Osteoblast (primary cell): ENCODE measurements around the gene HTR4. TPM values are rescaled to one million over a fixed set of nuclear protein-coding genes. Genes with fewer than 3 reads are reported as not detected.

Source experiments
- DNase-seq: peaks from one replicate; pipeline ENCODE4 v3.0.0; 2011; ENCODE audit warnings: low spot score, mixed read lengths; ENCODE audit not compliant: insufficient read length; ENCODE audit errors: missing footprints
- H2AFZ ChIP-seq: 2 replicates; pipeline ENCODE4 v1.6.0; 2011; ENCODE audit warnings: mild to moderate bottlenecking, low read length
- H3K27ac ChIP-seq: 2 replicates; pipeline ENCODE4 v1.5.1; 2011; ENCODE audit warnings: mild to moderate bottlenecking, low read depth, low read length, moderate library complexity
- H3K27me3 ChIP-seq: 2 replicates; pipeline ENCODE4 v1.6.0; 2012; ENCODE audit warnings: mild to moderate bottlenecking, control low read depth, inconsistent platforms, low read length, moderate library complexity; ENCODE audit not compliant: insufficient read depth
- H3K36me3 ChIP-seq: 2 replicates; pipeline ENCODE4 v1.5.1; 2011; ENCODE audit warnings: mild to moderate bottlenecking, low read length, control low read depth, moderate library complexity; ENCODE audit not compliant: insufficient read depth
- H3K4me1 ChIP-seq: 2 replicates; pipeline ENCODE4 v1.5.1; 2011; ENCODE audit warnings: mild to moderate bottlenecking, low read length, control low read depth, moderate library complexity; ENCODE audit not compliant: insufficient read depth
- H3K4me2 ChIP-seq: 2 replicates; pipeline ENCODE4 v1.6.0; 2011; ENCODE audit warnings: mild to moderate bottlenecking, low read length; ENCODE audit not compliant: insufficient read depth
- H3K4me3 ChIP-seq: fragments of 200-600 bp; sonication (generic); 3 replicates; pipeline ENCODE4 v1.5.1; 2012; ENCODE audit warnings: mild to moderate bottlenecking, low read length, inconsistent platforms; ENCODE audit not compliant: insufficient read depth
- H3K79me2 ChIP-seq: 2 replicates; pipeline ENCODE4 v1.6.0; 2012; ENCODE audit warnings: mild to moderate bottlenecking, low read length, control low read depth, inconsistent platforms; ENCODE audit not compliant: insufficient read depth
- H3K9me3 ChIP-seq: 2 replicates; pipeline ENCODE4 v1.5.1; 2011; ENCODE audit warnings: low read depth, low read length, control low read depth
- H4K20me1 ChIP-seq: 2 replicates; pipeline ENCODE4 v1.6.0; 2012; ENCODE audit warnings: mild to moderate bottlenecking, low read length, control low read depth; ENCODE audit not compliant: insufficient read depth
- CTCF ChIP-seq: IDR thresholded peaks from 2 replicates; pipeline ENCODE4 v1.5.1; 2011; ENCODE audit warnings: mild to moderate bottlenecking, low read depth, low read length, moderate library complexity; ENCODE audit errors: extremely low read depth
- total RNA-seq: library from RNA; depleted of rRNA; stranded (reverse); fragments of >200 nt; gene quantifications from 2 replicates; pipeline ENCODE4 v1.2.3, GENCODE V29; 2012

Gene HTR4
- total RNA-seq, 1 donor = not detected

DNA sequence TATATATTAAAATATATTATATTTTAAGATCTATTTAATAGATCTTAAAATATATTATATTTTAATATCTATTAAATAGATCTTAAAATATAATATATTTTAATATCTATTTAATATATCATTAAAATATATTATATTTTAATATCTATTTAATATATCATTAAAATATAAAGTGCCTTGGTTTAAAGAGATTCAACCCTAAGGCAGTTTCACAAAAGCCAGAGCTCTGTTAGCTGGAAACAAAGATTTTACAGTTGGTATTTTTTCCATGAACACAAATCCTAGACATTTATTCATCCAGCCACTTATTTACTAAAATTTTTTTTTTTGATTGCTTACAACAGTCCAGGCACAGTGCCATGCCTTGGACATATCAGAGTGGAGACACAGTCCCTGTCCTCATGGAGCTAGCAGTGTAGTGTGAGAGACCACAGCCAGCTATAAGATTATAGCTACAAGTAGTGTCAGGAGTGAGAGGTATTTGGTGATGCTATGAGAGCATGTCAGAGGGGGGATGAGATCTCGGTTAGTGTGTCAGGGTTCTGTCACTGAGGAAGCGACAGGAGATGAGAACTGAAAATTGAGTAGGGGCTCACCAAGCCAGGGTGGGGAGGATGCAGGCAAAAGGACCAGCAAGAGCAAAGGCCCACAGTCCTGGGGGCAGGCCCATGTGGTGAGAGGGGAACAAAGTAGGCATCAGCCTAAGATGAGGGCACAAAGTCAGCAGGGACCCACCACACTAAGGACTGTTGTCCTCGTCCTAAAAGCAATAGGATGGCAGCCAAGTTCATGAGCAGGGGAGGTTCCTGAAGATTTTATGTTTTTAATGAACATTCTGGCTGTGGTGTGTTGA is 196.1 kb downstream of the HTR4 start:
- no peaks in the 10 kb centered on the region for H3K79me2 ChIP-seq
- no peak overlapping the region for H3K4me2 ChIP-seq
- DNase-seq = no peak
- no peaks in the 10 kb centered on the region for H3K36me3 ChIP-seq
- H4K20me1 ChIP-seq = no peaks in the 10 kb centered on the region
- H3K9me3 ChIP-seq = no peaks in the 10 kb centered on the region
- H3K27me3 ChIP-seq = peaks cover 11% of the 10 kb centered on the region
- no peak overlapping the region for H3K27ac ChIP-seq
- no peaks in the 10 kb centered on the region for H3K4me1 ChIP-seq
- no peak for TF ChIP-seq CTCF
- no peak overlapping the region for H3K4me3 ChIP-seq
- no peak overlapping the region for H2AFZ ChIP-seq

DNA sequence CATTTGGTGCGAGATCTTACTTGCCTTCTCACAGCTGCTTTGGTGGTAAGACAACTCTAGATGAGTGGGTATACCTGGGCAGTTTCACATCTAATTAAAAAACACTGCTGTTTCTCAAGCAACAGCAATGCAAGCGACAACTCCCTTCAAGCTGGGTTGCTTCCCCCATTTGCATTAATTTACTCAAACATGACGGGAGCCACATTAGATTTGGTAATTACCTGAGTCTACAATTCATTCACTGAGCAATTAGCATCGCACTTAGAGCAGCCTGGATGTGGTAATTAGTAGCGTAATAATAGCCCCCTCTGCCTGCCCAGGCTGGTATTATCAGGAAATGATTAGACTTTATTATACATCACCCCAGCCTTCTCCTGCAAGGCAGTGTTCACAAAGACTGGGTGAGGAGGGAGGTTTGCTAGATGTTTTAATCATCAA is 197.1 kb downstream of the HTR4 start:
- peak; percentile 24 for TF ChIP-seq CTCF
- Histone ChIP-seq H3K79me2 (no peaks in the 10 kb centered on the region), H3K27me3 (peaks cover 11% of the 10 kb centered on the region), H3K36me3 (no peaks in the 10 kb centered on the region), H4K20me1 (no peaks in the 10 kb centered on the region), H3K4me3 (no peak overlapping the region), H3K4me1 (no peaks in the 10 kb centered on the region), H2AFZ (no peak overlapping the region), H3K4me2 (no peak overlapping the region), H3K27ac (no peak overlapping the region), H3K9me3 (no peaks in the 10 kb centered on the region)
- DNase-seq = no peak

DNA sequence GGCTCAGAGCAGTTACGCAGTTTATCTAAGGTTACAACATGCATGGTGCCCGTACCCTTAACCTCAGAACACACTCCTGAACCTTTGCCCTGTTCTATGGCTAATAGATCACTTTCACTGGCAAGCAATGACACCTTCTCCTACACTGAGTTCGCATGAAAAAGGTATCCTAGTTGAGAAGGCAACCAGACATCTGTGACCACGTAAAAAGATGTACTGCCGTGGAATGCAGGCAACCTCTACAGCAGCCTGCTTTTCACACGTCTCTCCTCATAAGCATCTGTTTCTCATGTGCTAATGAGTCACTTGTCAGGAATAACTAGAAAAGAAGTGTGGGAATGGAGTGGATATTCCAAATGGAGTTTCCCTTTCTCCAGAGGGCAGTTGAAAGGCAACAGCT is 199.1 kb downstream of the HTR4 start:
- Histone ChIP-seq H3K36me3 (no peaks in the 10 kb centered on the region), H3K27ac (no peak overlapping the region), H3K4me1 (no peaks in the 10 kb centered on the region), H3K79me2 (no peaks in the 10 kb centered on the region), H4K20me1 (no peaks in the 10 kb centered on the region), H3K4me2 (no peak overlapping the region), H2AFZ (no peak overlapping the region), H3K9me3 (no peaks in the 10 kb centered on the region), H3K27me3 (peaks cover 6% of the 10 kb centered on the region), H3K4me3 (no peak overlapping the region)
- no peak for DNase-seq
- no peak for TF ChIP-seq CTCF

- TF ChIP-seq CTCF = no peak
- no peaks in the 10 kb centered on the region for H3K36me3 ChIP-seq
Observed at GRCh38 chr5:148454576-148454975, 199.8 kb downstream of the HTR4 start.

More at GRCh38 chr5:148454576-148454975, 199.8 kb downstream of the HTR4 start:
- peaks cover 3% of the 10 kb centered on the region for H3K27me3 ChIP-seq
- H3K4me3 ChIP-seq = no peak overlapping the region
- H2AFZ ChIP-seq = no peak overlapping the region
- no peak overlapping the region for H3K4me2 ChIP-seq
- no peaks in the 10 kb centered on the region for H3K4me1 ChIP-seq
- no peaks in the 10 kb centered on the region for H3K9me3 ChIP-seq
- no peak for DNase-seq
- H3K27ac ChIP-seq = no peak overlapping the region
- no peaks in the 10 kb centered on the region for H4K20me1 ChIP-seq
- H3K79me2 ChIP-seq = no peaks in the 10 kb centered on the region
